ENCODE measurements around the gene FAM118B. TPM values are rescaled to one million over a fixed set of nuclear protein-coding genes. Genes with fewer than 3 reads are reported as not detected.

The FAM118B gene
- total and polyA plus RNA-seq, 10 donors = 5.5 to 32.3 (median 17.5) TPM

DNA sequence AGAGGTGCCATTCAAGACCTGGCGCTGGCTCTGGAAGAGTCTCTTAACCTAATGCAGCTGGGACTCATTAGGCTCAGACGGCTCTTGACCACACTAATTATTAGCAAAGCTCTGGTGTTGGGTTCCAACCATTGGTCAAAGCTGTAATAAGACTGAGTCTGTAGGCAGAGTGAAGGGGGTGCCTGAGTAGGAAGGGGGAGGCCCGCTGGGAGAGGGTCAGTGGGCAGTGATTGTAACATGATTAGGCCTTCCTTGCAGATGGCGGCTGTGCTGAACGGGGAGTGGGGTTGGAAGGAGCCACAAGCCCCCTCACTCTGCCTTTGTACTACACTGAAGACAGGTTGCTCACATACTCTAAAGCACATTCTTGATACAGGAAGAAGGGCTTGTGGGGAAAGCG lies 51.9 kb downstream of the FAM118B start:
- WGBS, 5 donors = 86 to 94% (median 88%) methylated on average over 6 of the region's 6 CpGs
- Histone ChIP-seq H3K9me3 (no peaks in the 10 kb centered on the region), H3K4me1 (peaks cover 5 to 30% (median 18%) of the 10 kb centered on the region in 6 donors), H3K27me3 (replicated peaks in 1 of 7) (no peaks in the 10 kb centered on the region), H3K36me3 (peaks cover 13 to 80% (median 64%) of the 10 kb centered on the region in 6 donors), H3K27ac (no peak overlapping the region), H3K4me3 (no peak overlapping the region)
- intact Hi-C loops (cut with DNase I; ENCODE audit: low total_unique reads) = loop anchor here (10.0 kb wide), 1 partner anchor 49 kb away; the partner anchor contains the start of genes FAM118B and RPUSD4
- DNase-seq = no peak
- TF ChIP-seq POLR2A (IDR thresholded peaks at IDR 0.05) = no peak
- TF ChIP-seq, protein P1, sequence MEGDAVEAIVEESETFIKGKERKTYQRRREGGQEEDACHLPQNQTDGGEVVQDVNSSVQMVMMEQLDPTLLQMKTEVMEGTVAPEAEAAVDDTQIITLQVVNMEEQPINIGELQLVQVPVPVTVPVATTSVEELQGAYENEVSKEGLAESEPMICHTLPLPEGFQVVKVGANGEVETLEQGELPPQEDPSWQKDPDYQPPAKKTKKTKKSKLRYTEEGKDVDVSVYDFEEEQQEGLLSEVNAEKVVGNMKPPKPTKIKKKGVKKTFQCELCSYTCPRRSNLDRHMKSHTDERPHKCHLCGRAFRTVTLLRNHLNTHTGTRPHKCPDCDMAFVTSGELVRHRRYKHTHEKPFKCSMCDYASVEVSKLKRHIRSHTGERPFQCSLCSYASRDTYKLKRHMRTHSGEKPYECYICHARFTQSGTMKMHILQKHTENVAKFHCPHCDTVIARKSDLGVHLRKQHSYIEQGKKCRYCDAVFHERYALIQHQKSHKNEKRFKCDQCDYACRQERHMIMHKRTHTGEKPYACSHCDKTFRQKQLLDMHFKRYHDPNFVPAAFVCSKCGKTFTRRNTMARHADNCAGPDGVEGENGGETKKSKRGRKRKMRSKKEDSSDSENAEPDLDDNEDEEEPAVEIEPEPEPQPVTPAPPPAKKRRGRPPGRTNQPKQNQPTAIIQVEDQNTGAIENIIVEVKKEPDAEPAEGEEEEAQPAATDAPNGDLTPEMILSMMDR (IDR thresholded peaks at IDR 0.05 in 8 of 11, conservative IDR thresholded peaks at IDR 0.05 in 3 of 11) = no peak
- TF ChIP-seq POLR2AphosphoS5 (IDR thresholded peaks at IDR 0.05) = no peak

DNA sequence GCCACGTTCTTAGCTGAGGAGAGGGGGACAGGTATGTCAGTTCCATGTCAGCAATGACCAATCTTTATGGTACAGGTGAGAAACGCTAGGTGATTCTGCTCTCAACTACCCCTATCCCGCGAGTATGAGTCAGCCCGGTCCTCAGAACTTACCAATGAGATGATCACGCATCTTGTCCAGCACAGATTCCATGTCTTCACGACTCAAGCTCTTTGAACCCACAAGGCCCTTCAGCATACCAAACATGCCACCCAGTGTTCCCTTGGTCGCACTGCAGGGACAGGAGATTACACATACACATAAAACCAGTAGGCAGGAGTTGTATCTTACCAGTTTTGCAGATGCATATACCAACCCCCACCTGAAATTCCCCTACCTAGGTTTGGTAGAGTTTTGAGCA lies 54.2 kb downstream of the FAM118B start:
- intact Hi-C loops (cut with DNase I; ENCODE audit: low total_unique reads) = loop anchor here (10.0 kb wide), 1 partner anchor 51 kb away; the partner anchor contains the start of genes FAM118B and RPUSD4
- no peak overlapping the region for H3K27ac ChIP-seq
- no peak for TF ChIP-seq POLR2A (IDR thresholded peaks at IDR 0.05)
- no peaks in the 10 kb centered on the region for H3K27me3 ChIP-seq (replicated peaks in 1 of 7)
- H3K4me1 ChIP-seq = peaks cover 11 to 44% (median 32%) of the 10 kb centered on the region in 6 donors
- no peak overlapping the region for H3K4me3 ChIP-seq
- DNase-seq = no peak
- H3K36me3 ChIP-seq = peaks cover 13 to 67% (median 64%) of the 10 kb centered on the region in 6 donors
- WGBS, 5 donors = 85 to 97% (median 93%) methylated on average over 8 of the region's 8 CpGs
- no peaks in the 10 kb centered on the region for H3K9me3 ChIP-seq

DNA sequence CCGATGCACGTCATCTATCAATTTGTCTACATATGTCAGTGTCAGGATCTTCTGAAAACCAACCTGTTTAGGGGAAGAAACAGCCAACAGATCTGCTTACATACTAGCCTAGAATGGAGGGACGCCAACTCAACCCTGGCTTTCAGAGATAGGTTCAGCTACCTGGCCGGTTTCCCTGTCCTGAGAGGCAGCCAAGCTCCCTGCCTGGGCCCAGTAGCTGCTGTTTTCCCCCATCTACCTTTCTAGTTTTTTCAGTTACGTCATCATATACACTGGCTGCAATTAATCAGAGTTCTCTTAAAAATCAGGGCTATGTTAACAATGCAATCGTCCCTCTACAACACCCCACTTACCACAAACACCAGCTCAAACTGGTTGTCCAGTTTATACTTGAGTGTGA lies 56.1 kb downstream of the FAM118B start:
- no peaks in the 10 kb centered on the region for H3K27me3 ChIP-seq (replicated peaks in 1 of 7)
- peak overlapping the region; percentile 86 to 97 (median 92) for H3K27ac ChIP-seq
- H3K4me3 ChIP-seq = peak overlapping the region; percentile 72 to 88 (median 78)
- DNase-seq = no peak
- 81 to 82% (median 81%) methylated on average over 6 of the region's 6 CpGs for WGBS, 5 donors
- TF ChIP-seq POLR2AphosphoS5 (IDR thresholded peaks at IDR 0.05) (no peak), POLR2A (IDR thresholded peaks at IDR 0.05) (no peak)
- TF ChIP-seq, protein P1 (IDR thresholded peaks at IDR 0.05 in 8 of 11, conservative IDR thresholded peaks at IDR 0.05 in 3 of 11) = no peak
- H3K9me3 ChIP-seq = no peaks in the 10 kb centered on the region
- peaks cover 13 to 62% (median 49%) of the 10 kb centered on the region in 6 donors for H3K36me3 ChIP-seq
- intact Hi-C loops (cut with DNase I; ENCODE audit: low total_unique reads) = loop anchor here (10.0 kb wide), 1 partner anchor 53 kb away; the partner anchor contains the start of genes FAM118B and RPUSD4
- H3K4me1 ChIP-seq = peaks cover 11 to 44% (median 31%) of the 10 kb centered on the region in 6 donors

DNA sequence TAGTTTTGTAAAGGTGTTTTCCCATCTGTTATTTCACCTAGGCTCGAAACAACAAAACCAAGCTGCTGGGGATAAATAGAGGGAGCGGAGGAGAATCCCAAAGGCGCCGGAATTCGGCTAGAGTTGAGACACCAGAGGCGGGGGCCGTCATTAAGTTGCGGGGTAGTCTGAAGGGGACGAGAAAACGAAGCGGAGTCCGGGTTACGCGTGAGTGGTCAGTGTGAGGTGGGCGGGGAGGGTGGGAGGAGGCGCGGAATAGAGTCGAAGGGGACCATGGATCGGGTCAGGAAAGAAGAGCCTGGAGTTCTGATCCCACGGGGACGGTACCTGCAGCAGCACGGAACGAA lies 56.8 kb downstream of the FAM118B start:
- H3K27me3 ChIP-seq (replicated peaks in 1 of 7) = no peaks in the 10 kb centered on the region
- DNase-seq = no peak
- H3K4me1 ChIP-seq = peaks cover 11 to 44% (median 31%) of the 10 kb centered on the region in 6 donors
- TF ChIP-seq, protein P1 (IDR thresholded peaks at IDR 0.05 in 8 of 11, conservative IDR thresholded peaks at IDR 0.05 in 3 of 11) = no peak
- TF ChIP-seq POLR2AphosphoS5 (IDR thresholded peaks at IDR 0.05) (no peak), POLR2A (IDR thresholded peaks at IDR 0.05) (no peak)
- H3K9me3 ChIP-seq = no peaks in the 10 kb centered on the region
- peak overlapping the region; percentile 86 to 97 (median 92) for H3K27ac ChIP-seq
- intact Hi-C loops (cut with DNase I; ENCODE audit: low total_unique reads) = loop anchor here (10.0 kb wide), 1 partner anchor 54 kb away; the partner anchor contains the start of genes FAM118B and RPUSD4
- WGBS, 5 donors = 0 to 1% (median 1%) methylated on average over 23 of the region's 23 CpGs
- peaks cover 13 to 62% (median 48%) of the 10 kb centered on the region in 6 donors for H3K36me3 ChIP-seq
- peak overlapping the region; percentile 72 to 88 (median 78) for H3K4me3 ChIP-seq

Data from spleen (tissue), 11 donors.